Body of pancreas (tissue), 4 donors: Measurements from ENCODE around the gene TMOD1.

Source experiments
- POLR2A ChIP-seq, 3 donors: fragments of 450-650 bp; IDR thresholded peaks; one replicate each; pipeline ENCODE4 v1.6.1; 2016; ENCODE audit warnings: antibody characterized with exemption in 3 of 3, mild to moderate bottlenecking in 2 of 3
- TF ChIP-seq, protein P1 (sequence below), 7 experiments: fragments of 450-650 bp in 4 of 7; fragments of 200-600 bp in 3 of 7; sonication (generic) in 3 of 7; IDR thresholded peaks; one replicate each; pipeline ENCODE4 v1.5.1; 2016 to 2019; ENCODE audit warnings: antibody characterized with exemption in 7 of 7

DNA sequence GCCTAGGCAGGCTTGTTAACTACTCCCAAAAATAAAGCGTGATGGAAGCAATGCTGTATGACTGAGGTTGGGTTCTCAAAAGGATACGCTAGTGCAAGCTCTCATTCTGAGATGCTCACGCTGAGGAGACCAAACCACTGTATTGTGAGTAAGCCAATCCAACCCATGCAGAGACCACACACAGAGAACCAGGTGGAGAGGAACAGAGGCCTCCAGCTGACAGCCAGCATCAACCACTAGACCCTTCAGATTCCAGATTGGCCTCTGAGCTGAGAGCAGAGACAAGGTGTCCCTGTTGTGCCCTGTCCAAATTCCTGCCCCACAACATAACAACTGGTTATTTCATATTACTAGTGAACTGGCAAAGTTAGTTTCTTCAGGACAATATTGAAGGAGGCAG lies 127.2 kb downstream of the TMOD1 start:
- TF ChIP-seq, protein P1, sequence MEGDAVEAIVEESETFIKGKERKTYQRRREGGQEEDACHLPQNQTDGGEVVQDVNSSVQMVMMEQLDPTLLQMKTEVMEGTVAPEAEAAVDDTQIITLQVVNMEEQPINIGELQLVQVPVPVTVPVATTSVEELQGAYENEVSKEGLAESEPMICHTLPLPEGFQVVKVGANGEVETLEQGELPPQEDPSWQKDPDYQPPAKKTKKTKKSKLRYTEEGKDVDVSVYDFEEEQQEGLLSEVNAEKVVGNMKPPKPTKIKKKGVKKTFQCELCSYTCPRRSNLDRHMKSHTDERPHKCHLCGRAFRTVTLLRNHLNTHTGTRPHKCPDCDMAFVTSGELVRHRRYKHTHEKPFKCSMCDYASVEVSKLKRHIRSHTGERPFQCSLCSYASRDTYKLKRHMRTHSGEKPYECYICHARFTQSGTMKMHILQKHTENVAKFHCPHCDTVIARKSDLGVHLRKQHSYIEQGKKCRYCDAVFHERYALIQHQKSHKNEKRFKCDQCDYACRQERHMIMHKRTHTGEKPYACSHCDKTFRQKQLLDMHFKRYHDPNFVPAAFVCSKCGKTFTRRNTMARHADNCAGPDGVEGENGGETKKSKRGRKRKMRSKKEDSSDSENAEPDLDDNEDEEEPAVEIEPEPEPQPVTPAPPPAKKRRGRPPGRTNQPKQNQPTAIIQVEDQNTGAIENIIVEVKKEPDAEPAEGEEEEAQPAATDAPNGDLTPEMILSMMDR (IDR thresholded peaks at IDR 0.05), result no peak
- no peak for TF ChIP-seq POLR2A (IDR thresholded peaks at IDR 0.05)
